ENCODE data around the gene SSTR3. TPM values are rescaled to one million over a fixed set of nuclear protein-coding genes. Genes with fewer than 3 reads are reported as not detected.

SSTR3 gene
- total RNA-seq, 2 donors from 2014 or later, result not detected

GRCh38 chr22:37211075-37211865 lies 1.0 kb downstream of the SSTR3 start:
- Histone ChIP-seq H3K4me3 (no peak overlapping the region), H3K27me3 (no peaks in the 10 kb centered on the region), H3K4me1 (peaks cover 0 to 5% of the 10 kb centered on the region in 2 donors), H3K27ac (no peak overlapping the region), H3K36me3 (no peaks in the 10 kb centered on the region), H3K9me3 (no peaks in the 10 kb centered on the region)
- no peak for DNase-seq (ENCODE audit: low spot score)
- TF ChIP-seq CTCF (IDR thresholded peaks at IDR 0.05), result no peak

- Histone ChIP-seq H3K36me3 (no peaks in the 10 kb centered on the region), H3K4me3 (no peak overlapping the region), H3K27ac (no peak overlapping the region), H3K4me1 (peaks cover 0 to 5% of the 10 kb centered on the region in 2 donors), H3K9me3 (no peaks in the 10 kb centered on the region), H3K27me3 (no peaks in the 10 kb centered on the region)
- no peak for DNase-seq (ENCODE audit: low spot score)
- TF ChIP-seq CTCF (IDR thresholded peaks at IDR 0.05), result no peak
Measured at GRCh38 chr22:37210041-37210803, 2.1 kb downstream of the SSTR3 start.

- H3K4me3 ChIP-seq, result no peak overlapping the region
- DNase-seq (ENCODE audit: low spot score), result no peak
- H3K27ac ChIP-seq, result no peak overlapping the region
- H3K4me1 ChIP-seq, result peaks cover 0 to 5% of the 10 kb centered on the region in 2 donors
- no peak for TF ChIP-seq CTCF (IDR thresholded peaks at IDR 0.05)
- H3K36me3 ChIP-seq, result no peaks in the 10 kb centered on the region
- H3K27me3 ChIP-seq, result no peaks in the 10 kb centered on the region
- no peaks in the 10 kb centered on the region for H3K9me3 ChIP-seq
Measured at GRCh38 chr22:37209140-37209845, 3.0 kb downstream of the SSTR3 start.

GRCh38 chr22:37208401-37209139 lies 3.7 kb downstream of the SSTR3 start:
- no peak overlapping the region for H3K27ac ChIP-seq
- H3K27me3 ChIP-seq, result no peaks in the 10 kb centered on the region
- no peaks in the 10 kb centered on the region for H3K9me3 ChIP-seq
- no peaks in the 10 kb centered on the region for H3K36me3 ChIP-seq
- peaks cover 0 to 5% of the 10 kb centered on the region in 2 donors for H3K4me1 ChIP-seq
- DNase-seq (ENCODE audit: low spot score), result no peak
- H3K4me3 ChIP-seq, result no peak overlapping the region
- TF ChIP-seq CTCF (IDR thresholded peaks at IDR 0.05), result no peak

GRCh38 chr22:37207981-37208380 lies 4.3 kb downstream of the SSTR3 start:
- TF ChIP-seq CTCF (IDR thresholded peaks at IDR 0.05), result no peak
- Histone ChIP-seq H3K4me1 (peaks cover 0 to 5% of the 10 kb centered on the region in 2 donors), H3K4me3 (no peak overlapping the region), H3K9me3 (no peaks in the 10 kb centered on the region), H3K36me3 (no peaks in the 10 kb centered on the region), H3K27ac (no peak overlapping the region), H3K27me3 (no peaks in the 10 kb centered on the region)
- no peak for DNase-seq (ENCODE audit: low spot score)
